ENCODE data around the gene PARP2. TPM values are rescaled to one million over a fixed set of nuclear protein-coding genes. Genes with fewer than 3 reads are reported as not detected.

The PARP2 gene
- total and polyA plus RNA-seq, 9 of the 15 experiments (the other 6 are each of a cell fraction or from before 2014, with no cell fraction given), result 19.7 to 50.5 (median 29.9) TPM

DNA sequence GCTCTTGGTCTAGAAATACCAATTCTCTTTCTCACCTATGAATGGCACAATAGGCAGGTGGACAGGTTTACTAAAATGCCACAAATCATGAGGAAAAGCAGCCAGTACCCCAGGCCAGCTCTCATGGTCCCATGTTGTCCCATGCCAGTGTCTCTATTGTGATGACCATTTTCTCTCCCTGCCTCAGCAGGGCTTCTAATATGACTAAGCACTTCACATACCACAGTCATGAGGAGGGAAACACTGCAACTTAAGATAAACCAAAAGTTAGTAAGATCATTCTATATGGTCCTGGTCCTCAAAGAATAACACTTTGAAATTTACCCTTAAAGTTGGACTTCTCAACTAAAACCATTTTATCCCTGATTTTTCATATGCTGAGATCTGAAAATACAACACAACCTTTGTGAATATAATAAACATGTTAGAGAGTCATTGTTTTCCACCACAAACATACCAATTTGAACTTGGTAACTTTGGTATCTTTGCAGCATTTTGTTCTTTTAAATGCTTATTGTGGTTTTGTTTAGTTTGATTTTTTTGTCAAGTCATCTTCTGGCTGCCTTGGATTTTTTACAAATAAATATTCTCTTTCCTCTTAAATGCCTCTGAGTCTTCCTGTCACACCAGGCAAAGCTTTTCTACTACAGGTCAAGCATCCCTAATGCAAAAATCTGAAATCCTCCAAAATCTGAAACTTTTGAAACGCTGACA, 41.2 kb upstream of the PARP2 start:
- H3K36me3 ChIP-seq (ENCODE audit: control insufficient read depth, insufficient read depth, low read length), result peaks cover 34% of the 10 kb centered on the region; the same call in 2 of the 3 replicates
- POLR2A ChIA-PET, result interaction anchor here (1.3 to 1.6 kb wide), 2 partner anchors 9 kb away, joined by 3 read pairs; no protein-coding TSS in a partner anchor
- peaks cover 26% of the 10 kb centered on the region for H3K79me2 ChIP-seq (ENCODE audit: control insufficient read depth, insufficient read depth, low read length)
- no peaks in the 10 kb centered on the region for H3K27me3 ChIP-seq (ENCODE audit: control insufficient read depth in 2 of 2, insufficient read depth in 2 of 2, low read length in 2 of 2)
- CTCF ChIA-PET (ENCODE audit: low intra/inter-chr PET ratio), result no interaction called here
- no peaks in the 10 kb centered on the region for H3K9me3 ChIP-seq (replicated peaks; ENCODE audit: control insufficient read depth, insufficient read depth, low read depth, low read length)
- peaks cover 5% of the 10 kb centered on the region for H3K9me1 ChIP-seq (ENCODE audit: control insufficient read depth, insufficient read depth, low read length)
- FAIRE-seq (peak; percentile 73), DNase-seq (ENCODE audit: extremely low read depth in 1 of 4, low spot score in 3 of 4) (peak in 2 of 4 experiments; percentile 44 to 61), ATAC-seq (peak; percentile 85)
- peak overlapping the region in 1 of 2 experiments; percentile 56; a peak in 2 of 4 replicates for H3K9ac ChIP-seq (ENCODE audit: insufficient read depth in 1 of 2, low read depth in 2 of 2, low read length in 2 of 2)
- H4K20me1 ChIP-seq (replicated peaks; ENCODE audit: control insufficient read depth, insufficient read depth, low read length), result no peaks in the 10 kb centered on the region
- peaks cover 0 to 31% of the 10 kb centered on the region in 2 experiments; a peak in 3 of 5 replicates for H3K4me1 ChIP-seq (replicated peaks in 1 of 2; ENCODE audit: control insufficient read depth in 2 of 2, insufficient read depth in 2 of 2, low read length in 2 of 2)
- peak overlapping the region; percentile 70 for H2AFZ ChIP-seq (ENCODE audit: low read depth, low read length)
- in situ Hi-C loops (cut with MboI), result no loop called here
- WGBS (ENCODE audit: insufficient coverage, low coverage, missing lambda C conversion rate), result 71% methylated on average over 1 of the region's 1 CpG
- intact Hi-C loops (cut with micrococcal nuclease), result no loop called here
- no TSS peak for BruUV-seq (replicated peaks)
- peak overlapping the region; percentile 73 for H3K27ac ChIP-seq (ENCODE audit: extremely low read depth, low read depth, low read length)
- no peak overlapping the region for H3K4me3 ChIP-seq
- H3K4me2 ChIP-seq (ENCODE audit: insufficient read depth, low read length), result peak overlapping the region; percentile 69
- TF ChIP-seq TAF7 (tag; IDR thresholded peaks at IDR 0.05) (no peak), SMARCA4 (IDR thresholded peaks at IDR 0.05) (peak; percentile 41; the same call in 1 of the 2 replicates), MAFK (IDR thresholded peaks at IDR 0.05; ENCODE audit: low read length) (peak; percentile 74), TSC22D4 (tag; IDR thresholded peaks at IDR 0.05) (no peak), BACH1 (tag; IDR thresholded peaks at IDR 0.05) (peak; percentile 52; the same call in 1 of the 2 replicates), TCF3 (CRISPR knock-in tag; IDR thresholded peaks at IDR 0.05) (peak; percentile 58), NR2C2 (CRISPR knock-in tag; IDR thresholded peaks at IDR 0.05) (no peak), NR2C2 (tag; IDR thresholded peaks at IDR 0.05) (peak; percentile 35; the same call in 1 of the 2 replicates), NELFE (IDR thresholded peaks at IDR 0.05; ENCODE audit: insufficient read depth, insufficient read length) (no peak), ATF1 (CRISPR knock-in tag; IDR thresholded peaks at IDR 0.05) (no peak), ATF1 (tag; IDR thresholded peaks at IDR 0.05) (0 out of 2 replicates have a peak, but pooled peaks have one; percentile 18), TEAD1 (CRISPR knock-in tag; IDR thresholded peaks at IDR 0.05) (no peak), SMARCB1 (IDR thresholded peaks at IDR 0.05; ENCODE audit: insufficient read length, low read depth) (no peak), HDAC2 (IDR thresholded peaks at IDR 0.05) (no peak), C11orf30 (IDR thresholded peaks at IDR 0.05; ENCODE audit: low read depth) (peak; percentile 84), ZNF766 (CRISPR knock-in tag; conservative IDR thresholded peaks at IDR 0.05) (no peak), NFIC (IDR thresholded peaks at IDR 0.05) (no peak), NCOR1 (IDR thresholded peaks at IDR 0.05) (no peak), NFE2 (IDR thresholded peaks at IDR 0.05; ENCODE audit: low read depth) (peak; percentile 89), POLR2A (conservative IDR thresholded peaks at IDR 0.05) (no peak), NFE2L1 (tag; IDR thresholded peaks at IDR 0.05; ENCODE audit: borderline replicate concordance, low read depth) (0 out of 2 replicates have a peak, but pooled peaks have one; percentile 49), MAFG (tag; conservative IDR thresholded peaks at IDR 0.05) (peak; percentile 75)
- TF ChIP-seq, protein P1, sequence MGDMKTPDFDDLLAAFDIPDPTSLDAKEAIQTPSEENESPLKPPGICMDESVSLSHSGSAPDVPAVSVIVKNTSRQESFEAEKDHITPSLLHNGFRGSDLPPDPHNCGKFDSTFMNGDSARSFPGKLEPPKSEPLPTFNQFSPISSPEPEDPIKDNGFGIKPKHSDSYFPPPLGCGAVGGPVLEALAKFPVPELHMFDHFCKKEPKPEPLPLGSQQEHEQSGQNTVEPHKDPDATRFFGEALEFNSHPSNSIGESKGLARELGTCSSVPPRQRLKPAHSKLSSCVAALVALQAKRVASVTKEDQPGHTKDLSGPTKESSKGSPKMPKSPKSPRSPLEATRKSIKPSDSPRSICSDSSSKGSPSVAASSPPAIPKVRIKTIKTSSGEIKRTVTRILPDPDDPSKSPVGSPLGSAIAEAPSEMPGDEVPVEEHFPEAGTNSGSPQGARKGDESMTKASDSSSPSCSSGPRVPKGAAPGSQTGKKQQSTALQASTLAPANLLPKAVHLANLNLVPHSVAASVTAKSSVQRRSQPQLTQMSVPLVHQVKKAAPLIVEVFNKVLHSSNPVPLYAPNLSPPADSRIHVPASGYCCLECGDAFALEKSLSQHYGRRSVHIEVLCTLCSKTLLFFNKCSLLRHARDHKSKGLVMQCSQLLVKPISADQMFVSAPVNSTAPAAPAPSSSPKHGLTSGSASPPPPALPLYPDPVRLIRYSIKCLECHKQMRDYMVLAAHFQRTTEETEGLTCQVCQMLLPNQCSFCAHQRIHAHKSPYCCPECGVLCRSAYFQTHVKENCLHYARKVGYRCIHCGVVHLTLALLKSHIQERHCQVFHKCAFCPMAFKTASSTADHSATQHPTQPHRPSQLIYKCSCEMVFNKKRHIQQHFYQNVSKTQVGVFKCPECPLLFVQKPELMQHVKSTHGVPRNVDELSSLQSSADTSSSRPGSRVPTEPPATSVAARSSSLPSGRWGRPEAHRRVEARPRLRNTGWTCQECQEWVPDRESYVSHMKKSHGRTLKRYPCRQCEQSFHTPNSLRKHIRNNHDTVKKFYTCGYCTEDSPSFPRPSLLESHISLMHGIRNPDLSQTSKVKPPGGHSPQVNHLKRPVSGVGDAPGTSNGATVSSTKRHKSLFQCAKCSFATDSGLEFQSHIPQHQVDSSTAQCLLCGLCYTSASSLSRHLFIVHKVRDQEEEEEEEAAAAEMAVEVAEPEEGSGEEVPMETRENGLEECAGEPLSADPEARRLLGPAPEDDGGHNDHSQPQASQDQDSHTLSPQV (IDR thresholded peaks at IDR 0.05), result peak; percentile 58; the same call in 1 of the 2 replicates

Data from K562 (cell line).